Transverse colon (tissue), 3 donors: ENCODE data around the gene NAP1L4.

Source experiments
- EP300 ChIP-seq: sonication (generic); formaldehyde crosslinking; IDR thresholded peaks from one replicate; pipeline ENCODE4 v1.6.1; 2017; ENCODE audit warnings: antibody characterized with exemption, low read depth
- POLR2A ChIP-seq: fragments of 450-650 bp; IDR thresholded peaks from one replicate; pipeline ENCODE4 v1.6.1; 2016; ENCODE audit warnings: antibody characterized with exemption, mild to moderate bottlenecking, moderate library complexity
- TF ChIP-seq, protein P1 (sequence below), 5 experiments: fragments of 200-600 bp in 3 of 5; fragments of 450-650 bp in 2 of 5; sonication (generic) in 3 of 5; IDR thresholded peaks; 1 replicate in 2 of 5; 2 replicates in 3 of 5; pipeline ENCODE4 v1.5.1; 2016 to 2017; ENCODE audit warnings: antibody characterized with exemption in 5 of 5, inconsistent platforms in 3 of 5, mild to moderate bottlenecking in 2 of 5, moderate library complexity in 1 of 5

DNA sequence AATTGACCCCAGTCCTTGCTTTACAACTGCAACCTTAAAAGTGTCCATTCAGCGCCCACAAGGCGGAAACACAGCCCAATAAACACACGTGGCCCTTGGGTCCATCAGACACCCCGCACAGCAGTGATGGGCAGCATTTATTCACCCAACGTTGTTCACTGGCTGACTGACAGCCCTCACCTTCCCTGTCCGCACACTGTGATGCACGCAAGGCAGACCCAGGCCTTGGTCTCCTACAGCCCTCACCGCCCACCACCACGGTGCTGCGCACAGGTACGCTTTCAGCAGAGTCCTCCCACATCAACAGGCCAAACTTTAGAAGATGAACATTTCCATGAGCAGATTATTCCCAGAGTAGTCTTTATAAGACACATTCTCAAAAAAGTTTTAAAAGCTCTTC, 42.2 kb downstream of the NAP1L4 start:
- TF ChIP-seq, protein P1, sequence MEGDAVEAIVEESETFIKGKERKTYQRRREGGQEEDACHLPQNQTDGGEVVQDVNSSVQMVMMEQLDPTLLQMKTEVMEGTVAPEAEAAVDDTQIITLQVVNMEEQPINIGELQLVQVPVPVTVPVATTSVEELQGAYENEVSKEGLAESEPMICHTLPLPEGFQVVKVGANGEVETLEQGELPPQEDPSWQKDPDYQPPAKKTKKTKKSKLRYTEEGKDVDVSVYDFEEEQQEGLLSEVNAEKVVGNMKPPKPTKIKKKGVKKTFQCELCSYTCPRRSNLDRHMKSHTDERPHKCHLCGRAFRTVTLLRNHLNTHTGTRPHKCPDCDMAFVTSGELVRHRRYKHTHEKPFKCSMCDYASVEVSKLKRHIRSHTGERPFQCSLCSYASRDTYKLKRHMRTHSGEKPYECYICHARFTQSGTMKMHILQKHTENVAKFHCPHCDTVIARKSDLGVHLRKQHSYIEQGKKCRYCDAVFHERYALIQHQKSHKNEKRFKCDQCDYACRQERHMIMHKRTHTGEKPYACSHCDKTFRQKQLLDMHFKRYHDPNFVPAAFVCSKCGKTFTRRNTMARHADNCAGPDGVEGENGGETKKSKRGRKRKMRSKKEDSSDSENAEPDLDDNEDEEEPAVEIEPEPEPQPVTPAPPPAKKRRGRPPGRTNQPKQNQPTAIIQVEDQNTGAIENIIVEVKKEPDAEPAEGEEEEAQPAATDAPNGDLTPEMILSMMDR (IDR thresholded peaks at IDR 0.05): no peak
- TF ChIP-seq EP300 (no peak), POLR2A (no peak)
